Panc1 (cell line): ENCODE results near the gene SART3.

ENCODE experiments used
- CTCF ChIP-seq: fragments of 450-650 bp; IDR thresholded peaks from 2 replicates; pipeline ENCODE4 v1.5.1; 2017; ENCODE audit warnings: mild to moderate bottlenecking
- POLR2AphosphoS5 ChIP-seq: IDR thresholded peaks from 2 replicates; pipeline ENCODE4 v1.6.1; 2012; ENCODE audit warnings: mild to moderate bottlenecking, low read depth, low read length, moderate library complexity
- SIN3A ChIP-seq: IDR thresholded peaks from 2 replicates; pipeline ENCODE4 v1.6.1; 2012; ENCODE audit warnings: low read depth, mild to moderate bottlenecking, low read length, moderate library complexity, borderline replicate concordance; ENCODE audit not compliant: insufficient read depth

GRCh38 chr12:108505129-108505528 lies 55.8 kb downstream of the SART3 start:
- TF ChIP-seq CTCF (no peak), POLR2AphosphoS5 (no peak), SIN3A (no peak)
